ENCODE data around the gene CCNK. TPM values are rescaled to one million over a fixed set of nuclear protein-coding genes. Genes with fewer than 3 reads are reported as not detected.

Gene CCNK
- polyA plus RNA-seq, 2 of the 4 experiments (the other 2 are of a cell fraction): 22.7 to 46.6 TPM

GRCh38 chr14:99436247-99437180 is 44.7 kb upstream of the CCNK start:
- Histone ChIP-seq H3K4me1 (no peaks in the 10 kb centered on the region), H3K4me2 (no peak overlapping the region), H3K4me3 (no peak overlapping the region), H3K9me3 (no peaks in the 10 kb centered on the region), H3K27ac (no peak overlapping the region)
- DNase-seq (ENCODE audit: low read depth in 1 of 2, low spot score in 1 of 2) (no peak), FAIRE-seq (no peak), ATAC-seq (0 out of 6 replicates have a peak, but pooled peaks of 1 of the 2 experiments have one; percentile 39)
- TF ChIP-seq MAFK (IDR thresholded peaks at IDR 0.05; ENCODE audit: partially characterized antibody): peak; percentile 8
- TF ChIP-seq ZSCAN20 (CRISPR knock-in tag; IDR thresholded peaks at IDR 0.05): no peak
- 94% methylated on average over 14 of the region's 14 CpGs for WGBS (ENCODE audit: missing lambda C conversion rate)
- ChIA-PET CTCF (interaction anchor here (1.3 kb wide), 1 partner anchor 16 kb away, joined by 4 read pairs; no protein-coding TSS in a partner anchor), POLR2A (no interaction called here)

DNA sequence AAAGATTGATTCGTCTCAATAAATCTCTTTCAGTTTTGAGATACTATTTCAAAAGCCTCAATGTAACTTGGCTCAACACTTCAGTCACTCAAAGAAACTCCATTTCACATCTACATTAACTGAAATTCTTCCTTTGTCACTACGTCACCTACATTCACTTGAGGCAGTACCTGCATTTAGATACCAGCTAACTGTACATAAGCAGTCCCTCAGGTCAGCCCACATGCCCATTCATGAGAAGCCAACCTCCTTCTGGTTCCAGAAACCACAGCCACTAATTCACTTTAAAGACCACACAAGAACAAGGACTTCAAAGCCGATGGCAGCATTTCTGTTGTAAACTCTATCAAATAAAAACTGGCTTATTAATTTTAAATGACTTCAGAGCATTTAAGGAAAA is 43.5 kb upstream of the CCNK start:
- Histone ChIP-seq H3K4me2 (no peak overlapping the region), H3K4me1 (no peaks in the 10 kb centered on the region), H3K9me3 (no peaks in the 10 kb centered on the region), H3K27ac (no peak overlapping the region), H3K4me3 (no peak overlapping the region)
- WGBS (ENCODE audit: missing lambda C conversion rate): 89% methylated on average over 3 of the region's 3 CpGs
- no peak for TF ChIP-seq CEBPB (IDR thresholded peaks at IDR 0.05)
- no peak for TF ChIP-seq EP300 (IDR thresholded peaks at IDR 0.05)
- TF ChIP-seq, protein P1, sequence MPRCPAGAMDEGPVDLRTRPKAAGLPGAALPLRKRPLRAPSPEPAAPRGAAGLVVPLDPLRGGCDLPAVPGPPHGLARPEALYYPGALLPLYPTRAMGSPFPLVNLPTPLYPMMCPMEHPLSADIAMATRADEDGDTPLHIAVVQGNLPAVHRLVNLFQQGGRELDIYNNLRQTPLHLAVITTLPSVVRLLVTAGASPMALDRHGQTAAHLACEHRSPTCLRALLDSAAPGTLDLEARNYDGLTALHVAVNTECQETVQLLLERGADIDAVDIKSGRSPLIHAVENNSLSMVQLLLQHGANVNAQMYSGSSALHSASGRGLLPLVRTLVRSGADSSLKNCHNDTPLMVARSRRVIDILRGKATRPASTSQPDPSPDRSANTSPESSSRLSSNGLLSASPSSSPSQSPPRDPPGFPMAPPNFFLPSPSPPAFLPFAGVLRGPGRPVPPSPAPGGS (IDR thresholded peaks at IDR 0.05): no peak
- no peak for TF ChIP-seq HOXB5 (CRISPR knock-in tag; IDR thresholded peaks at IDR 0.05)
- TF ChIP-seq SMC3 (IDR thresholded peaks at IDR 0.05): no peak
- no peak for TF ChIP-seq MAX (IDR thresholded peaks at IDR 0.05)
- TF ChIP-seq NFE2L2 (conservative IDR thresholded peaks at IDR 0.05; ENCODE audit: low read length): no peak
- no peak for TF ChIP-seq RAD21 (conservative IDR thresholded peaks at IDR 0.05 in 1 of 2, IDR thresholded peaks at IDR 0.05 in 1 of 2)
- TF ChIP-seq, protein P2, sequence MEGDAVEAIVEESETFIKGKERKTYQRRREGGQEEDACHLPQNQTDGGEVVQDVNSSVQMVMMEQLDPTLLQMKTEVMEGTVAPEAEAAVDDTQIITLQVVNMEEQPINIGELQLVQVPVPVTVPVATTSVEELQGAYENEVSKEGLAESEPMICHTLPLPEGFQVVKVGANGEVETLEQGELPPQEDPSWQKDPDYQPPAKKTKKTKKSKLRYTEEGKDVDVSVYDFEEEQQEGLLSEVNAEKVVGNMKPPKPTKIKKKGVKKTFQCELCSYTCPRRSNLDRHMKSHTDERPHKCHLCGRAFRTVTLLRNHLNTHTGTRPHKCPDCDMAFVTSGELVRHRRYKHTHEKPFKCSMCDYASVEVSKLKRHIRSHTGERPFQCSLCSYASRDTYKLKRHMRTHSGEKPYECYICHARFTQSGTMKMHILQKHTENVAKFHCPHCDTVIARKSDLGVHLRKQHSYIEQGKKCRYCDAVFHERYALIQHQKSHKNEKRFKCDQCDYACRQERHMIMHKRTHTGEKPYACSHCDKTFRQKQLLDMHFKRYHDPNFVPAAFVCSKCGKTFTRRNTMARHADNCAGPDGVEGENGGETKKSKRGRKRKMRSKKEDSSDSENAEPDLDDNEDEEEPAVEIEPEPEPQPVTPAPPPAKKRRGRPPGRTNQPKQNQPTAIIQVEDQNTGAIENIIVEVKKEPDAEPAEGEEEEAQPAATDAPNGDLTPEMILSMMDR (IDR thresholded peaks at IDR 0.05): no peak
- TF ChIP-seq CHD4 (IDR thresholded peaks at IDR 0.05; ENCODE audit: borderline replicate concordance): no peak
- TF ChIP-seq KDM1A (IDR thresholded peaks at IDR 0.05; ENCODE audit: low read depth): no peak
- TF ChIP-seq, protein P3, sequence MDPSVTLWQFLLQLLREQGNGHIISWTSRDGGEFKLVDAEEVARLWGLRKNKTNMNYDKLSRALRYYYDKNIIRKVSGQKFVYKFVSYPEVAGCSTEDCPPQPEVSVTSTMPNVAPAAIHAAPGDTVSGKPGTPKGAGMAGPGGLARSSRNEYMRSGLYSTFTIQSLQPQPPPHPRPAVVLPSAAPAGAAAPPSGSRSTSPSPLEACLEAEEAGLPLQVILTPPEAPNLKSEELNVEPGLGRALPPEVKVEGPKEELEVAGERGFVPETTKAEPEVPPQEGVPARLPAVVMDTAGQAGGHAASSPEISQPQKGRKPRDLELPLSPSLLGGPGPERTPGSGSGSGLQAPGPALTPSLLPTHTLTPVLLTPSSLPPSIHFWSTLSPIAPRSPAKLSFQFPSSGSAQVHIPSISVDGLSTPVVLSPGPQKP (IDR thresholded peaks at IDR 0.05; ENCODE audit: low read depth, low read length): no peak
- no peak for TF ChIP-seq POLR2A (IDR thresholded peaks at IDR 0.05; ENCODE audit: low read length)
- TF ChIP-seq, protein P4, sequence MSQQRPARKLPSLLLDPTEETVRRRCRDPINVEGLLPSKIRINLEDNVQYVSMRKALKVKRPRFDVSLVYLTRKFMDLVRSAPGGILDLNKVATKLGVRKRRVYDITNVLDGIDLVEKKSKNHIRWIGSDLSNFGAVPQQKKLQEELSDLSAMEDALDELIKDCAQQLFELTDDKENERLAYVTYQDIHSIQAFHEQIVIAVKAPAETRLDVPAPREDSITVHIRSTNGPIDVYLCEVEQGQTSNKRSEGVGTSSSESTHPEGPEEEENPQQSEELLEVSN (IDR thresholded peaks at IDR 0.05; ENCODE audit: borderline replicate concordance, low read depth): no peak
- TF ChIP-seq BHLHE40 (IDR thresholded peaks at IDR 0.05; ENCODE audit: low read depth, low read length): no peak
- TF ChIP-seq MAZ (IDR thresholded peaks at IDR 0.05; ENCODE audit: borderline replicate concordance, low read depth, low read length): no peak
- TF ChIP-seq SREBF2 (IDR thresholded peaks at IDR 0.05): no peak
- TF ChIP-seq EHMT2 (IDR thresholded peaks at IDR 0.05; ENCODE audit: low read depth): no peak
- no peak for TF ChIP-seq ZFP36 (IDR thresholded peaks at IDR 0.05; ENCODE audit: borderline replicate concordance, partially characterized antibody)
- POLR2A ChIA-PET: interaction anchor here (1.3 kb wide), 1 partner anchor 43 kb away, joined by 3 read pairs; the partner anchor contains the start of gene SETD3
- ATAC-seq: no peak
- FAIRE-seq: no peak
- DNase-seq (ENCODE audit: low read depth in 1 of 2, low spot score in 1 of 2): no peak
- CTCF ChIA-PET: interaction anchor here (0.9 to 1.9 kb wide), 3 partner anchors 22 to 117 kb away, joined by 4 to 6 read pairs (median 4); no protein-coding TSS in a partner anchor
